DOHH2 (cell line): ENCODE results near the gene MXRA7.

Experiments
- CTCF ChIP-seq: fragments of 200-600 bp; sonication (generic); IDR thresholded peaks from one replicate; pipeline ENCODE4 v1.5.1; 2014; ENCODE audit warnings: antibody characterized with exemption, mild to moderate bottlenecking, low read depth, low read length; ENCODE audit not compliant: poor library complexity, severe bottlenecking
- EZH2phosphoT487 ChIP-seq: fragments of 200-600 bp; sonication (generic); IDR thresholded peaks from 2 replicates; pipeline ENCODE4 v1.6.1; 2017; ENCODE audit warnings: borderline replicate concordance, mild to moderate bottlenecking, antibody characterized with exemption, low read length, moderate library complexity, mixed read lengths

GRCh38 chr17:76670020-76670717 is 40.6 kb downstream of the MXRA7 start:
- TF ChIP-seq CTCF: no peak
- TF ChIP-seq EZH2phosphoT487: no peak
